WERI-Rb-1 (cell line): Measurements from ENCODE around the gene RAB3C.

ENCODE experiments used
- DNase-seq: peaks from one replicate; pipeline ENCODE4 v3.0.0-alpha.2; 2020
- H3K27ac ChIP-seq: fragments of 250-450 bp; sonication (Bioruptor Pico); 2 replicates; pipeline ENCODE4 v1.5.1; 2020; ENCODE audit warnings: mild to moderate bottlenecking, moderate library complexity
- H3K27me3 ChIP-seq: fragments of 250-450 bp; sonication (Bioruptor Pico); 2 replicates; pipeline ENCODE4 v1.5.1; 2021; ENCODE audit warnings: mild to moderate bottlenecking, low read depth, moderate library complexity; ENCODE audit not compliant: insufficient read depth, severe bottlenecking
- H3K36me3 ChIP-seq: fragments of 250-450 bp; sonication (Bioruptor Pico); 2 replicates; pipeline ENCODE4 v1.5.1; 2020; ENCODE audit warnings: mild to moderate bottlenecking, moderate library complexity
- H3K4me3 ChIP-seq: 2 replicates; pipeline ENCODE4 v1.5.1; 2011; ENCODE audit warnings: low read depth, mild to moderate bottlenecking, control low read depth, low read length
- H3K9me3 ChIP-seq: fragments of 250-450 bp; sonication (Bioruptor Pico); 2 replicates; pipeline ENCODE4 v1.5.1; 2021; ENCODE audit warnings: mild to moderate bottlenecking, moderate library complexity; ENCODE audit not compliant: severe bottlenecking
- TF ChIP-seq, protein P1 (sequence below): IDR thresholded peaks from 2 replicates; pipeline ENCODE4 v1.5.1; 2011; ENCODE audit warnings: low read depth, mild to moderate bottlenecking, control low read depth, inconsistent platforms, low read length

The RAB3C gene

DNA sequence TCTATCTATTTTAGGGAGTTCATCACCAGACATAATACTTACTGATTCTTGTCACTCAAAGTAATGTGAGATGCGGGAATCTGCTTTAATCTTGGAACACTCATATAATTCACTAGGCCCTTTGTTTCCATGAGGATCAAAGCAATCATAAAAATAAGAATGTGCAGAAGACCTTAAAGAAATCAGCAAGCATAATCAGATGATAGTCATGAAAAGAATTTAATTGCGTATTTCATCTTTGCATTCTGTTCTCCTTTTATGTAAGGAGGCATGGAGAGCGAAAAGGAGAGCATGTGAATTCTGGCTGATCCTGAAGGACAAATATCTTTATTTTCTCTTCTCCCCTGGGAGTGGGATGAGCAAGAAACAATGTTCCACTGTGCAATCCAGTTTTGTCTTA, 128.0 kb downstream of the RAB3C start:
- DNase-seq = no peak
- no peak overlapping the region for H3K27ac ChIP-seq
- TF ChIP-seq, protein P1, sequence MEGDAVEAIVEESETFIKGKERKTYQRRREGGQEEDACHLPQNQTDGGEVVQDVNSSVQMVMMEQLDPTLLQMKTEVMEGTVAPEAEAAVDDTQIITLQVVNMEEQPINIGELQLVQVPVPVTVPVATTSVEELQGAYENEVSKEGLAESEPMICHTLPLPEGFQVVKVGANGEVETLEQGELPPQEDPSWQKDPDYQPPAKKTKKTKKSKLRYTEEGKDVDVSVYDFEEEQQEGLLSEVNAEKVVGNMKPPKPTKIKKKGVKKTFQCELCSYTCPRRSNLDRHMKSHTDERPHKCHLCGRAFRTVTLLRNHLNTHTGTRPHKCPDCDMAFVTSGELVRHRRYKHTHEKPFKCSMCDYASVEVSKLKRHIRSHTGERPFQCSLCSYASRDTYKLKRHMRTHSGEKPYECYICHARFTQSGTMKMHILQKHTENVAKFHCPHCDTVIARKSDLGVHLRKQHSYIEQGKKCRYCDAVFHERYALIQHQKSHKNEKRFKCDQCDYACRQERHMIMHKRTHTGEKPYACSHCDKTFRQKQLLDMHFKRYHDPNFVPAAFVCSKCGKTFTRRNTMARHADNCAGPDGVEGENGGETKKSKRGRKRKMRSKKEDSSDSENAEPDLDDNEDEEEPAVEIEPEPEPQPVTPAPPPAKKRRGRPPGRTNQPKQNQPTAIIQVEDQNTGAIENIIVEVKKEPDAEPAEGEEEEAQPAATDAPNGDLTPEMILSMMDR = no peak
- no peak overlapping the region for H3K4me3 ChIP-seq
- H3K36me3 ChIP-seq = no peaks in the 10 kb centered on the region
- H3K9me3 ChIP-seq = no peaks in the 10 kb centered on the region
- no peaks in the 10 kb centered on the region for H3K27me3 ChIP-seq

DNA sequence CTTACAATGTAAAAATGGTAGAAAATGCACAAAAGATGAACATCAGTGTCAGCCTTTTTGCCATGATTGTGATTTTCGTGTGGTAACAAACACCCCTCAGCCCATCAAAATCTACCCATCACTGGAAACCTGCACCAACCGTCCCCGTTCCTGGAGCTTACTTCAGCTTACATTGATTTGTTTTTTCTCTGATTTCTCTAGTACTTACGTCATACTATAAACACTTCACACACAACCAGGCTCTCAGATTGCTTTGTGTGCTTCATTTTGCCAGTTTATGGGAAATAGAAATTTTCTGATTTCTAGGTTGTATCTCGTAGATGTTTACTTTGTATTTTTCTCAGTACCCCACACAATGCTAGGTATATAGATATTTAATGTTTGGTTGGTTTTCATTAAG, 129.1 kb downstream of the RAB3C start:
- Histone ChIP-seq H3K36me3 (no peaks in the 10 kb centered on the region), H3K4me3 (no peak overlapping the region), H3K27me3 (no peaks in the 10 kb centered on the region), H3K27ac (no peak overlapping the region), H3K9me3 (no peaks in the 10 kb centered on the region)
- TF ChIP-seq, protein P1 = no peak
- no peak for DNase-seq

DNA sequence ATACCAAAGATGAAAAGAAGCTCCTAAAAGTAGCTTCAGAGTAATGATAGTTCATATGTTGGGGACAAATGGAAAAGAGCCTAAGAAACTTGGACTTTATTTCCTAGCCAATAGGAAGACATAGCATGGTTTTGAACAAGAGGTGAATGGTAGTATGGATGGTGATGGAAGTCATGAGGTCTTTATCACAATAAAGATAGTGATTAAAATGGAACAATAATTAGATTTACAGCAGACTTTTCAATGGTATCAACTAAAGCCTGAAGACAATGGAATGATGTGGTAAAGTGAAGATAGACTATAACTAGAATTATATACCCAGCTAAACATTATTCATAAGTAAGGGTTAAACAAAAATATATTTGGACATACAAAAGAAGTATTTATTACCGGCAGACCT, 131.2 kb downstream of the RAB3C start:
- Histone ChIP-seq H3K27ac (no peak overlapping the region), H3K27me3 (no peaks in the 10 kb centered on the region), H3K36me3 (no peaks in the 10 kb centered on the region), H3K4me3 (no peak overlapping the region), H3K9me3 (no peaks in the 10 kb centered on the region)
- DNase-seq = no peak
- TF ChIP-seq, protein P1 = no peak

DNA sequence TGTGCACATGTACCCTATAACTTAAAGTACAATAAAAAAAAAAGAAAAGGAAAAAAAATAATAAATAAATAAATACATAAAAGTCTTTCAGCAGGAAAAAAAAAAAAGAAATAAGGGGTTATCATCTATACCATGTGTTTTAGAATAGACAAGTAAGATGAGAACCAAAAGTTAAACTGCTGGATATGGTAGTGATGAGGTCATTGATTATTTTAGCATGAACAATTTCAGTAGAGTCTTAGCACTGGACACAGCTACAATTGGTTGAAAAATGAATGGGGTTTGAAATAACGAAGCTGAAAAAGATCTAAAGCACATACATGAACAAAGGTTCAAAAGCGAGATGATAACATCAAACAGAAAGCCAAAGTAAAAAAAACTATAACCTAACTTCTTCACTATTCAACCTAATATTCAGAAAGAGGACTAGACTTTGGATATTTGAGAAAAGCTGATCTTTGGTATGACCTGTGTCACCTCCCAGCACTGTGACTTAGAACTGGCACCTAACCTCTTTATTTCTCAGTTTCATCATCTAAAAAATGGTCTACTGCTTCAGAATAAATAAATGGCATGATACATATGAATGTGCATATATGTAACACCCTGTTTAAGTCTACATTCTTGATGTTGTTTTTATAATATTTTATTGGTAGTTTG, 133.3 kb downstream of the RAB3C start:
- TF ChIP-seq, protein P1 = no peak
- H3K36me3 ChIP-seq = no peaks in the 10 kb centered on the region
- no peak overlapping the region for H3K27ac ChIP-seq
- H3K27me3 ChIP-seq = no peaks in the 10 kb centered on the region
- no peak overlapping the region for H3K4me3 ChIP-seq
- DNase-seq = no peak
- H3K9me3 ChIP-seq = no peaks in the 10 kb centered on the region

DNA sequence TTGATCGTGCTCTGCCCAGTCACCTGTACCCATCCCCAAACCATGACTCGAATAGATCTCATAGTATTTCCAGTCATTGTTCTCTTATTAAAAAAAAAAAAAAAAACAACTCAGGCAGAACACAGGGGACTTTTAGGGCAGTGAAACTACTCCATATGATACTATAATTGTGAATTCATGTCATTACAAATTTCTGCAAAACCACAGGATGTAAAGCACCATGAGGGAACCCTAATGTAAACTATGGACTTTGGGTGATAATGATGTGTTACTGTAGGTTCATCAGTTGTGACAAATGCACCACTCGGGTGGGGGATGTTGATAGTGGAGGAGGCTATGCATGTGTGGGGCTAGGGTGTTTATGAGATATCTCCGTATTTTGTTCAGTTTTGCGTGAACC, 133.8 kb downstream of the RAB3C start:
- no peak overlapping the region for H3K4me3 ChIP-seq
- no peak overlapping the region for H3K27ac ChIP-seq

More for the DNA sequence above, 133.8 kb downstream of the RAB3C start:
- Histone ChIP-seq H3K36me3 (no peaks in the 10 kb centered on the region), H3K9me3 (no peaks in the 10 kb centered on the region), H3K27me3 (no peaks in the 10 kb centered on the region)
- no peak for DNase-seq
- TF ChIP-seq, protein P1 = no peak
